Activated CD8-positive, alpha-beta memory T cell treated with anti-CD3 and anti-CD28 coated beads for 48 hours (primary cell): ENCODE measurements around the gene CTAGE15.
"Not testable (repeated sequence)": the region's sequence is repeated elsewhere in the genome, so short reads cannot be mapped to it uniquely, and the experiment has no call there.

Experiments used
- DNase-seq, 3 experiments: peaks; one replicate each; pipeline ENCODE4 v3.0.0-alpha.2; 2020; ENCODE audit warnings: low read depth in 2 of 3, low spot score in 2 of 3

The CTAGE15 gene

GRCh38 chr7:143621175-143621574 lies 49.6 kb downstream of the CTAGE15 start:
- not testable (repeated sequence) for DNase-seq

- not testable (repeated sequence) for DNase-seq
Observed at GRCh38 chr7:143622130-143622529, 50.5 kb downstream of the CTAGE15 start.
